Skin of body (tissue), 2 donors: ENCODE data around the gene SPATA7. TPM values are rescaled to one million over a fixed set of nuclear protein-coding genes. Genes with fewer than 3 reads are reported as not detected.

Source experiments
- DNase-seq: peaks from one replicate; lab custom pipeline; 2025; lab: John Stamatoyannopoulos, UW
- total RNA-seq: library from RNA; depleted of rRNA; stranded (reverse); fragments of >200 nt; gene quantifications from one replicate; pipeline ENCODE4 v1.2.3, GENCODE V29; 2014

The SPATA7 gene
- total RNA-seq, 1 donor from 2014 or later = 20.4 TPM

DNA sequence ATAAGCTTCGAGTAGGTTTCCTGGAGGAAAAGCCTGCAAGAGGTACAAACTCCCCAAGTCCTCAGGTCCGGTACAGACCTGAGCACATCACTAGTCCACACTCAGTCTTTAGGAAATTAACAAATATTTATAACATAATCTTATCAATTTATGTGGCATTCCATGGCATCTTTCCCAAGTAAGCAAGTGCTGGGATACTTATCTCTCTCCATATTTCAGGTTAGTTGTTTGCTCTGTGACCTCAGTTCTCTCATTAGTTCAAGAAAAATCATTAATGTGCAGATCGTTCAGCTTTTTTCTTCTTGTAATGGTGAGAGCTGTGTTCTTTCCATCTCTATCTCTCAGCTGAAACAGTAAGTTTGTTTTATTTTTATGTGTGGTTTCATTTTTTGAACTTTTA, 34.7 kb downstream of the SPATA7 start:
- no peak for DNase-seq

DNA sequence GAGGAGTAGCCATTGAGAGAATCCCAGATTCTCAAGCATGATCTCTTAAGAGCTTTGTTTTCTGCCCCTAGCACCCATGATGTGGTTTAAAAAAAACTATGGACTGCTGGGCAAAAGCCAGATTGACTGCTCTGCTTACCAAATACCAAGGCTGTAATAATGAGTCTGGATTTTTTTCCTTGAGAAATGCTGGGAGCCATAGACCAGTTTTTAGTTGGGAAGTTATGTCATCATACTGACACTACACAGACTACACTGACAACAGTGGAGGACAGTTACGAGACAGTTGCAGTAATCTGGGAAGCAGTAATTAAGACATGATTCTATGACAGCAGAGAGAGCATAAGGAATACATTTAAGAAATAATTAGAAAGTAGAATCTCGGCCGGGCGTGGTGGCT, 35.8 kb downstream of the SPATA7 start:
- no peak for DNase-seq

GRCh38 chr14:88422047-88422446, 36.6 kb downstream of the SPATA7 start:
- no peak for DNase-seq

GRCh38 chr14:88422919-88423650, 37.6 kb downstream of the SPATA7 start:
- DNase-seq = no peak

- no peak for DNase-seq
Measured at GRCh38 chr14:88424573-88424972, 39.1 kb downstream of the SPATA7 start.

GRCh38 chr14:88426271-88426670, 40.8 kb downstream of the SPATA7 start:
- no peak for DNase-seq

DNA sequence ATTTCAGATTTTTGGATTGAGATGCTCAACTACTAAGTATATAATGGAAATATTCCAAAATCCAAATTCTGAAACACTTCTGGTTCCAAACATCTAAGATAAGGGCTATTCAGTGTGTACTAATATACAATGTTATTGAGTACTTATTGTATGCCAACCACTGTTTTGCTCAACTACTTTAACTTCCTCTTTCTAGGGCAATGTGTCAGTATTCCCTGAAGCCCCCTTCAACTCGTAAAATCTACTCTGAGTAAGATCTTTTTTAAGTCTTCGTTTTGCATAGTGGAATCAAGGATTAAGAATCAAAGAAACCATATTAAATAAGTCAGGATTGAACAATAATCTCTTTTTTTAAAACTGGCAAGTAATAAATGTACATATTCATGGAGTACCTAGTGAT, 45.5 kb downstream of the SPATA7 start:
- DNase-seq = no peak

- DNase-seq = no peak
Measured at GRCh38 chr14:88437658-88438057, 52.2 kb downstream of the SPATA7 start.

GRCh38 chr14:88439088-88439487, 53.6 kb downstream of the SPATA7 start:
- no peak for DNase-seq

DNA sequence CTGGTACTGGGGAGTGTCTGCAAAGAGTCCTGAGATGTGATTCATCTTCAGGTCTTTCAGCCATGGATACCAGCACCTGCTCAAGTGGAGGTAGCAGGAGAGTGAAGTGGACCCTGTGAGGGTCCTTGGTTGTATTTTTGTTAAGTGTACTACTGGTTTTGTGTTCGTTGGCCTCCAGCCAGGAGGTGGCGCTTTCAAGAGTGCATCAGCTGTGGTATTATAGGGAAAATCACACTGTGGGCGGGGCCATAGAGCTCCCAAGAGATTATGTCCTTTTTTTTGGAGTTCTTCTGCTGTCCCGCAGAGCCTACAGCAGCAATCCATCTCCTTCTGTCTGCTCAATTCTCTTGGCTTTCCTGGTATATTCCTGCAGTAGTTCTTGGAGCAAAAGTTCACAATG, 66.8 kb downstream of the SPATA7 start:
- no peak for DNase-seq

DNA sequence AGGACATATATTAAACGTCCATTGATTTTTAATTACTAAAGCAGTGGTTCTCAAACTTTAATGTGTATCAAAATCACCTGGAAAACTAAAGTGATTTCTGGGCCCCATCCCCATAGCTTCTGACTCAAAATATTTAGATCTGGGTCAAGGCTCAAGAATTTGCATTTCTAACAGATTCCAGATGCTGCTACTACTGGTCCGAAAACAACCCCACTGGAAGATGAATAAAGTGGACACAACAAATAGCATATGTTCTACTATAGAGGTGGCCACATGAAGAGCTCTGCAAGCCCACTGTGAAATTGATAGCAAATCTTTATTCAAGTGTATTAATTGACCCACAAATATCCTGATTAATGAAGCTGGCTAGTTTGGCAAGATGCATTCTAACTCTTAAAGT, 69.4 kb downstream of the SPATA7 start:
- DNase-seq = no peak

DNA sequence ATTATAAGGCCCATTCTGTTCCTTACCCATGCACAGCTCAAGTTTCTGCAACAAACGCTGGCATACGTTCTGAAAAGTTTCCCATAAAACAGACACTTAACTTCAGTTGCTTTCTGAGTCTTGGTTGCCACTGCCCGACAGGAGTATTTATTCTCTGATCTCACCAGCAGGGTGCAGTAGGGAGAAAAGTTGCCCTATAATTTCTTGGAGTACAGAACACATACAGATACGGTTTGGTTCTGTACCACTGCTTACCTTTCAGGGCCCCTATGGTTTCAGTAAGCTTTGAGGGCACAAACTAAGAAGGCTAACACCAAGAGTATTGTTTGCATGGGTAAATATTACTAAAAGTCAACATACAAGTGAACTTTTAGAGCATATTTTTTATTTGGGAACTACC, 77.9 kb downstream of the SPATA7 start:
- no peak for DNase-seq

DNA sequence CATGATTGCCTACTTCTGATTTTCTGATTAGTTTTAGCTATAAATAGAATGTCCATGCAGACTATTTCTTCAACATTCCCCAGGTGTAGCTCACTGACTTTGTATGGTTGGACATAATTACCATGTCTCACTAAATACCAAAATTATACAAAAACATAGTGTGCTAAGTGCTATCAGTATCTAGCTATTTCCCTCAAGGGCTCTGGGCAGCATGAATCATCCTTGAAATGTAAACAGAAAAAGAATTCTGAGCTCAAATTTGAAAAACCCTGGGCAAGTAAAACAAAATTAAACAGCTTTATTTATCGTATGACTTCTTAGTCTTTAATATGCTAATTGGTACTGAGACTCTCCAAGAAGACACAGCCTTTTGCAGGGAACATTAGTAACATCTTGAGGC, 82.9 kb downstream of the SPATA7 start:
- DNase-seq = no peak

GRCh38 chr14:88470542-88471440, 85.3 kb downstream of the SPATA7 start:
- no peak for DNase-seq

- no peak for DNase-seq
Measured at GRCh38 chr14:88473791-88474190, 88.3 kb downstream of the SPATA7 start.

GRCh38 chr14:88476214-88476774, 90.8 kb downstream of the SPATA7 start:
- DNase-seq = no peak

DNA sequence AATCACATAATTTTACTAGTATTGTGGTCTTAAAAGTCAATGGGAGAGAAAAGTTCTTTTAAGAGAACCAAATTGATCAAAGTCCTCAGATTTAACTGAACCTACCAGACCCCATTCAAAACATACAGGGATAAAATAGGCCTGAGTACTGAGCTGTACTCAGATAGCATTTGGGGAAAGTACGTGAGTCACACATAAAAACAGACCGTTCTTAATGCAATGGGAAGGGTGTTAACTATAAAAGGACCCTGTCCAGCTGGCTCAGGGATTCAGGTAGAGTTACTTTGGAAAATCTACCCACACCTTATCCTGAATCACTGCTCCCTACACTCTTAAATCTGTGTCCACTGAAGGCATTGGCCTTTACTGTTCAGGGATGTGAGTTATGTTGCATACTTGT, 91.4 kb downstream of the SPATA7 start:
- no peak for DNase-seq

DNA sequence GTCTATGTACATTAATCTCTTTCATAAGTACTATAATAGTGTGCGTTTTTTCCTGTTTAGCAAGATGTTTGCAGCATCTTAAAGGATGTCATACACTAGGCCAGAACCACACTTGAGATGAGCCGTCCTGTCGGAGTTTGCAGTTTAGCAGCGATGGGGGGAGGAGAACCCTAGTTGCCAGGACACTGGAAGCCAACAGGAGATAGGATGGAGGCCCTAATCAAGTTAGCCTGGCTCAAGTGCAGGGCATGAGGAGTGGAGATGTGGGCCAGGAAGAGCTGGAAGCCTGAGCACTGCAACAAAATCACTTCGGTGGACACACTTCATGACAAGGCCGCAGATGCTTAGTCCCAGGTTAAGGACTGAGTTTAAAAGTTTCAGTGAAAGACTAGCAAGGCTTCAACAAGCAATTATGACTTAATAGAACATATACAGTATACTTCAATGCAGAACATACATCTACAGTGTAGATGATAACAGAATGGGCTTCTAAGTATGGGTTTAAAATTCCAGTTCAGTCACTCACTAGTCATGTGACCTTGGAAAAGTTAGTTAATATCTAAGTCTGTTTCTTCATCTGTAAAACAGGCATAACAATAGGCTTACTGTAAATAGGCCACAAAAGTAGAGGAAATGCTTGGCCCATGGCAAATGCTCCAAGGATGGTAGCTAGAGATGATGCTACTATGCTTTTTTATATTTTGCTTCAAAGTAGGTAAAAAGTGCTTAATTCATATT, 92.2 kb downstream of the SPATA7 start:
- DNase-seq = no peak

DNA sequence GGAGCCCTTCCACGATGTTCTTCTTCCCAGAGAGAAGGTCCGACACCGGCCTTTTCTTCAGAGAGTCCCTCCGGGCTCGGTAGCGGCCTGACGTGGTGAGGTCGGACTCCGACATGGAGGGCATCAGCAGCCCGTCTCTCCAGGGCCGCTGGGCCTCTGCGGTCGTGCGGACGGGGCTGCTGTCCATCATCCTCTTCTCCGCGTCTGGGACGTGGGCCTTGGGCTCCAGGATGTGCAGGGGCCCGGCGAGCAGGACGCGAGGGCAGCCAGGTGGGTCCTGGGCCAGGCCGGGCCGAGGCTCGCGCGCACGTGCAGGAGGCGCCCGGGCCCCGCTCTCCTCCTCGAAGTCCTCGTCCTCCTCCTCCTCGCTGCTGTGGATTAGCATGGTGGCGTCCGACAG, 93.5 kb downstream of the SPATA7 start:
- DNase-seq = no peak

DNA sequence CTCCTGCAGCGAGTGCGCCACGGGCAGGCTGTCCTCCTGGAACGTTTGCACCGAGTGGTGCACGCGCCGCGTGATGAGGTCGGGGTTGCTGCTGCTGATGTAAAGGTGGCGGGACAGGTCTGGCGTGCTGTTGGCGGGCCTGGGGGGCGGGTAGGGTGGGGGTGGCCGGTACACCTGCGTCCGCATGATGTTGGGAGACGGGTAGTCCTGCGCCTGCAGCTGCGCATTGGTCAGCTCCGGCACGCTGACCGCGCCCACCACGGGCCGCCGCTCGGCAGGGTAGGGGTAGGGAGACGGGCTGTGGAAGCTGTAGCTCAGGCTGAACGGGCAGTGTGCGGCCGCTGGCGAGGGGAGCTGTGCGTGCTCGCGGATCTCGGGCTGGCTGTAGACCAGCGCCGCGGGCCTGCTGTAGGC, 94.1 kb downstream of the SPATA7 start:
- no peak for DNase-seq

- DNase-seq = no peak
Measured at GRCh38 chr14:88481059-88481458, 95.6 kb downstream of the SPATA7 start.

GRCh38 chr14:88481794-88482193, 96.3 kb downstream of the SPATA7 start:
- no peak for DNase-seq
